WTC11 (cell line): ENCODE measurements around the gene SLC25A20. TPM values are rescaled to one million over a fixed set of nuclear protein-coding genes. Genes with fewer than 3 reads are reported as not detected.

Source experiments
- ATAC-seq: fragments of 200-7000 bp; cut with Tn5 transposase; 2 replicates; pipeline ENCODE4 v1.10.0; 2021; ENCODE audit warnings: mild to moderate bottlenecking, moderate library complexity
- CTCF ChIA-PET: fragments of 300-600 bp; sonication (Branson Sonifier 250); formaldehyde crosslinking; loops from one replicate; lab custom pipeline; 2021; ENCODE audit warnings: antibody characterized with exemption; lab: Charles Lee
- POLR2A ChIA-PET: fragments of 350-600 bp; sonication (Branson Sonifier 250); formaldehyde crosslinking; loops from one replicate; lab custom pipeline; 2021; ENCODE audit warnings: antibody characterized with exemption; lab: Charles Lee
- DNase-seq: peaks from one replicate; pipeline ENCODE4 v3.0.0; 2021; ENCODE audit warnings: low spot score
- H3K27ac Mint-ChIP-seq: 2 replicates; pipeline ENCODE4 v1.8.0; 2021; ENCODE audit warnings: mixed read lengths
- H3K27me3 Mint-ChIP-seq: 2 replicates; pipeline ENCODE4 v1.8.0; 2021; ENCODE audit warnings: low read depth, mild to moderate bottlenecking, moderate library complexity, mixed read lengths
- H3K36me3 Mint-ChIP-seq: 2 replicates; pipeline ENCODE4 v1.8.0; 2021; ENCODE audit warnings: mixed read lengths
- H3K4me1 Mint-ChIP-seq: 2 replicates; pipeline ENCODE4 v1.8.0; 2022; ENCODE audit warnings: mixed read lengths
- H3K4me3 Mint-ChIP-seq: 2 replicates; pipeline ENCODE4 v1.8.0; 2021; ENCODE audit warnings: mild to moderate bottlenecking, moderate library complexity, mixed read lengths
- H3K9me3 Mint-ChIP-seq: 2 replicates; pipeline ENCODE4 v1.8.0; 2021; ENCODE audit warnings: mixed read lengths
- ATF3 ChIP-seq: sonication (generic); formaldehyde crosslinking; conservative IDR thresholded peaks from 2 replicates; pipeline ENCODE4 v1.8.1; 2022; ENCODE audit warnings: mild to moderate bottlenecking, missing genetic modification reagents
- CREB1 ChIP-seq: sonication (generic); formaldehyde crosslinking; IDR thresholded peaks from 2 replicates; pipeline ENCODE4 v1.8.0; 2023; ENCODE audit warnings: mild to moderate bottlenecking, missing genetic modification reagents
- CREM ChIP-seq: sonication (generic); formaldehyde crosslinking; IDR thresholded peaks from 2 replicates; pipeline ENCODE4 v1.8.1; 2022; ENCODE audit warnings: mild to moderate bottlenecking, missing genetic modification reagents, moderate library complexity
- ELF4 ChIP-seq: sonication (generic); formaldehyde crosslinking; IDR thresholded peaks from 2 replicates; pipeline ENCODE4 v1.8.1; 2022; ENCODE audit warnings: low read depth, mild to moderate bottlenecking, moderate library complexity, missing genetic modification reagents
- EMX1 ChIP-seq: fragments of 250-450 bp; sonication (Bioruptor Pico); IDR thresholded peaks from 2 replicates; pipeline ENCODE4 v1.8.0; 2021; ENCODE audit warnings: mild to moderate bottlenecking
- IRF1 ChIP-seq: sonication (generic); formaldehyde crosslinking; IDR thresholded peaks from 2 replicates; pipeline ENCODE4 v1.8.0; 2023; ENCODE audit warnings: missing genetic modification reagents
- MLX ChIP-seq: sonication (generic); formaldehyde crosslinking; IDR thresholded peaks from 2 replicates; pipeline ENCODE4 v1.8.1; 2023; ENCODE audit warnings: mild to moderate bottlenecking, missing genetic modification reagents, moderate library complexity
- MXD4 ChIP-seq: fragments of 250-450 bp; sonication (Bioruptor Pico); IDR thresholded peaks from 2 replicates; pipeline ENCODE4 v1.8.0; 2021; ENCODE audit warnings: mild to moderate bottlenecking, moderate library complexity, borderline replicate concordance
- MYBL2 ChIP-seq: sonication (generic); formaldehyde crosslinking; IDR thresholded peaks from 2 replicates; pipeline ENCODE4 v1.8.1; 2023; ENCODE audit warnings: mild to moderate bottlenecking, moderate library complexity, missing genetic modification reagents
- NFATC4 ChIP-seq: fragments of 250-450 bp; sonication (Bioruptor Pico); IDR thresholded peaks from 2 replicates; pipeline ENCODE4 v1.9.0; 2021; ENCODE audit warnings: mild to moderate bottlenecking
- NFE2L1 ChIP-seq: sonication (generic); formaldehyde crosslinking; IDR thresholded peaks from 2 replicates; pipeline ENCODE4 v1.8.1; 2023; ENCODE audit warnings: missing genetic modification reagents
- OVOL2 ChIP-seq: fragments of 250-450 bp; sonication (Bioruptor Pico); IDR thresholded peaks from 2 replicates; pipeline ENCODE4 v1.9.0; 2021; ENCODE audit warnings: mild to moderate bottlenecking, borderline replicate concordance
- PRRX2 ChIP-seq: fragments of 250-450 bp; sonication (Bioruptor Pico); IDR thresholded peaks from 2 replicates; pipeline ENCODE4 v1.8.0; 2021; ENCODE audit warnings: mild to moderate bottlenecking
- RELA ChIP-seq: sonication (generic); formaldehyde crosslinking; IDR thresholded peaks from 2 replicates; pipeline ENCODE4 v1.8.1; 2022; ENCODE audit warnings: missing genetic modification reagents, mild to moderate bottlenecking, borderline replicate concordance
- RORB ChIP-seq: fragments of 250-450 bp; sonication (Bioruptor Pico); IDR thresholded peaks from 2 replicates; pipeline ENCODE4 v1.9.0; 2021; ENCODE audit warnings: mild to moderate bottlenecking
- SMAD3 ChIP-seq: sonication (generic); formaldehyde crosslinking; IDR thresholded peaks from 2 replicates; pipeline ENCODE4 v1.8.0; 2022; ENCODE audit warnings: missing genetic modification reagents, mild to moderate bottlenecking, borderline replicate concordance
- SMAD4 ChIP-seq: sonication (generic); formaldehyde crosslinking; IDR thresholded peaks from 2 replicates; pipeline ENCODE4 v1.8.0; 2022; ENCODE audit warnings: mild to moderate bottlenecking, missing genetic modification reagents
- SOX15 ChIP-seq: fragments of 250-450 bp; sonication (Bioruptor Pico); IDR thresholded peaks from 2 replicates; pipeline ENCODE4 v1.9.0; 2021; ENCODE audit warnings: mild to moderate bottlenecking
- TEAD4 ChIP-seq: sonication (generic); formaldehyde crosslinking; IDR thresholded peaks from 2 replicates; pipeline ENCODE4 v1.8.0; 2022; ENCODE audit warnings: mild to moderate bottlenecking, missing genetic modification reagents
- total RNA-seq: library from RNA; stranded (reverse); gene quantifications from 3 replicates; pipeline ENCODE4 v1.2.3, GENCODE V29; 2021
- TF ChIP-seq, protein P1 (sequence below): sonication (generic); formaldehyde crosslinking; conservative IDR thresholded peaks from 2 replicates; pipeline ENCODE4 v1.8.1; 2023; ENCODE audit warnings: mild to moderate bottlenecking, low read depth, missing genetic modification reagents, moderate library complexity
- TF ChIP-seq, protein P2 (sequence below): sonication (generic); formaldehyde crosslinking; IDR thresholded peaks from 2 replicates; pipeline ENCODE4 v1.8.1; 2022; ENCODE audit warnings: mild to moderate bottlenecking, missing genetic modification reagents, moderate library complexity, borderline replicate concordance
- TF ChIP-seq, protein P3 (sequence below): sonication (generic); formaldehyde crosslinking; IDR thresholded peaks from 2 replicates; pipeline ENCODE4 v1.8.1; 2023; ENCODE audit warnings: mild to moderate bottlenecking, missing genetic modification reagents
- TF ChIP-seq, protein P4 (sequence below): fragments of 250-450 bp; sonication (Bioruptor Pico); IDR thresholded peaks from 2 replicates; pipeline ENCODE4 v1.9.0; 2021; ENCODE audit warnings: mild to moderate bottlenecking, borderline replicate concordance

Gene SLC25A20
- total RNA-seq, 1 experiment from 2014 or later, result 4.9 TPM

- TF ChIP-seq, protein P1, sequence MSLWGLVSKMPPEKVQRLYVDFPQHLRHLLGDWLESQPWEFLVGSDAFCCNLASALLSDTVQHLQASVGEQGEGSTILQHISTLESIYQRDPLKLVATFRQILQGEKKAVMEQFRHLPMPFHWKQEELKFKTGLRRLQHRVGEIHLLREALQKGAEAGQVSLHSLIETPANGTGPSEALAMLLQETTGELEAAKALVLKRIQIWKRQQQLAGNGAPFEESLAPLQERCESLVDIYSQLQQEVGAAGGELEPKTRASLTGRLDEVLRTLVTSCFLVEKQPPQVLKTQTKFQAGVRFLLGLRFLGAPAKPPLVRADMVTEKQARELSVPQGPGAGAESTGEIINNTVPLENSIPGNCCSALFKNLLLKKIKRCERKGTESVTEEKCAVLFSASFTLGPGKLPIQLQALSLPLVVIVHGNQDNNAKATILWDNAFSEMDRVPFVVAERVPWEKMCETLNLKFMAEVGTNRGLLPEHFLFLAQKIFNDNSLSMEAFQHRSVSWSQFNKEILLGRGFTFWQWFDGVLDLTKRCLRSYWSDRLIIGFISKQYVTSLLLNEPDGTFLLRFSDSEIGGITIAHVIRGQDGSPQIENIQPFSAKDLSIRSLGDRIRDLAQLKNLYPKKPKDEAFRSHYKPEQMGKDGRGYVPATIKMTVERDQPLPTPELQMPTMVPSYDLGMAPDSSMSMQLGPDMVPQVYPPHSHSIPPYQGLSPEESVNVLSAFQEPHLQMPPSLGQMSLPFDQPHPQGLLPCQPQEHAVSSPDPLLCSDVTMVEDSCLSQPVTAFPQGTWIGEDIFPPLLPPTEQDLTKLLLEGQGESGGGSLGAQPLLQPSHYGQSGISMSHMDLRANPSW, result no peak
- no peak for TF ChIP-seq MXD4 (CRISPR knock-in tag)
Measured at GRCh38 chr3:48938156-48938555, 39.5 kb upstream of the SLC25A20 start (continued).

GRCh38 chr3:48935530-48935929 is 36.8 kb upstream of the SLC25A20 start:
- H3K36me3 Mint-ChIP-seq, result peaks cover 53% of the 10 kb centered on the region
- no peaks in the 10 kb centered on the region for H3K4me1 Mint-ChIP-seq
- no peaks in the 10 kb centered on the region for H3K9me3 Mint-ChIP-seq
- no peak overlapping the region for H3K4me3 Mint-ChIP-seq
- DNase-seq, result no peak
- ATAC-seq, result no peak
- H3K27ac Mint-ChIP-seq, result peak overlapping the region; percentile 21; the same call in 1 of the 2 replicates
- CTCF ChIA-PET, result no interaction called here
- TF ChIP-seq PRRX2 (CRISPR knock-in tag), result no peak
- TF ChIP-seq, protein P2, sequence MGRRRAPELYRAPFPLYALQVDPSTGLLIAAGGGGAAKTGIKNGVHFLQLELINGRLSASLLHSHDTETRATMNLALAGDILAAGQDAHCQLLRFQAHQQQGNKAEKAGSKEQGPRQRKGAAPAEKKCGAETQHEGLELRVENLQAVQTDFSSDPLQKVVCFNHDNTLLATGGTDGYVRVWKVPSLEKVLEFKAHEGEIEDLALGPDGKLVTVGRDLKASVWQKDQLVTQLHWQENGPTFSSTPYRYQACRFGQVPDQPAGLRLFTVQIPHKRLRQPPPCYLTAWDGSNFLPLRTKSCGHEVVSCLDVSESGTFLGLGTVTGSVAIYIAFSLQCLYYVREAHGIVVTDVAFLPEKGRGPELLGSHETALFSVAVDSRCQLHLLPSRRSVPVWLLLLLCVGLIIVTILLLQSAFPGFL, result no peak
- no peak for TF ChIP-seq NFATC4
- no peak for TF ChIP-seq TEAD4 (CRISPR knock-in tag)
- no peak for TF ChIP-seq CREB1 (CRISPR knock-in tag)
- no peak for TF ChIP-seq CREM
- TF ChIP-seq MLX (CRISPR knock-in tag), result no peak
- no peak for TF ChIP-seq SMAD4 (CRISPR knock-in tag)
- no peak for TF ChIP-seq ELF4
- no peak for TF ChIP-seq SOX15 (CRISPR knock-in tag)
- no peak for TF ChIP-seq SMAD3 (CRISPR knock-in tag)
- TF ChIP-seq EMX1 (CRISPR knock-in tag), result no peak
- TF ChIP-seq IRF1, result no peak
- TF ChIP-seq NFE2L1 (CRISPR knock-in tag), result no peak
- TF ChIP-seq, all 79 proteins: peak for 0
- POLR2A ChIA-PET, result no interaction called here
- H3K27me3 Mint-ChIP-seq, result no peaks in the 10 kb centered on the region

DNA sequence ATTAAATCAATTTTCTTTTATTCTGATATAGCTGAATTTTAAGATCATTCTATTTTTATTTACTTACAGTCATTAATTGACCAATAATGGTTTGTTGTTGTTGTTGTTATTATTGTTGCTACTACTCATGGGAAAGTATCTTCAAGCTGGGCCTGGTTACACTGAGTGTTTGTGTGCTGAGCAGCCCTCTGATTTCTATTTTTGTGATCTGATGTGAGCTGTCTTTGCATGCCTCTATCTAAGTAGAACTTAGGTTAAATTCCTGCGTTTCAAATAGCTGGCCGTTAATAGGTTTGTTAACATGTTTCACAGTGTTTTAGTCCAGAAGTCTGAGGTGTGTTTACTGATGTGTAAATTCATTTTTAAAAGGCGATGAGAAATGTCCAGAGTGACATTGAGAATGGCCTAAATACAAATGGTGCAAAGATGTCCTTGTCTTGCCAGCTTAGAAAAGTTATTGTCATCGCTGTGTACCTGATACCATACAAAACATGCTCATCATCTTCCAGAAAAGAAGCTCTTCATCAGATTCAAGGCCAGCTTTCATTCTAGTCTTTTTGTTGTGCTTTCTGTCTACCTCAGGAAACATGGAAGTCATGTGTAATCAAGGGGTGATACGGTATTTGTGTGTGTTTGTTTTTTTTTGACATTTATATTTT is 35.8 kb upstream of the SLC25A20 start:
- H3K27ac Mint-ChIP-seq, result 0 out of 2 replicates have a peak overlapping the region, but pooled peaks have one; percentile 48
- H3K36me3 Mint-ChIP-seq, result peaks cover 59% of the 10 kb centered on the region
- H3K4me1 Mint-ChIP-seq, result no peaks in the 10 kb centered on the region
- ATAC-seq (no peak), DNase-seq (no peak)
- H3K27me3 Mint-ChIP-seq, result no peaks in the 10 kb centered on the region
- no peak overlapping the region for H3K4me3 Mint-ChIP-seq
- CTCF ChIA-PET, result no interaction called here
- H3K9me3 Mint-ChIP-seq, result no peaks in the 10 kb centered on the region
- POLR2A ChIA-PET, result no interaction called here
- TF ChIP-seq, protein P3, sequence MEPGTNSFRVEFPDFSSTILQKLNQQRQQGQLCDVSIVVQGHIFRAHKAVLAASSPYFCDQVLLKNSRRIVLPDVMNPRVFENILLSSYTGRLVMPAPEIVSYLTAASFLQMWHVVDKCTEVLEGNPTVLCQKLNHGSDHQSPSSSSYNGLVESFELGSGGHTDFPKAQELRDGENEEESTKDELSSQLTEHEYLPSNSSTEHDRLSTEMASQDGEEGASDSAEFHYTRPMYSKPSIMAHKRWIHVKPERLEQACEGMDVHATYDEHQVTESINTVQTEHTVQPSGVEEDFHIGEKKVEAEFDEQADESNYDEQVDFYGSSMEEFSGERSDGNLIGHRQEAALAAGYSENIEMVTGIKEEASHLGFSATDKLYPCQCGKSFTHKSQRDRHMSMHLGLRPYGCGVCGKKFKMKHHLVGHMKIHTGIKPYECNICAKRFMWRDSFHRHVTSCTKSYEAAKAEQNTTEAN, result no peak
- TF ChIP-seq, protein P4, sequence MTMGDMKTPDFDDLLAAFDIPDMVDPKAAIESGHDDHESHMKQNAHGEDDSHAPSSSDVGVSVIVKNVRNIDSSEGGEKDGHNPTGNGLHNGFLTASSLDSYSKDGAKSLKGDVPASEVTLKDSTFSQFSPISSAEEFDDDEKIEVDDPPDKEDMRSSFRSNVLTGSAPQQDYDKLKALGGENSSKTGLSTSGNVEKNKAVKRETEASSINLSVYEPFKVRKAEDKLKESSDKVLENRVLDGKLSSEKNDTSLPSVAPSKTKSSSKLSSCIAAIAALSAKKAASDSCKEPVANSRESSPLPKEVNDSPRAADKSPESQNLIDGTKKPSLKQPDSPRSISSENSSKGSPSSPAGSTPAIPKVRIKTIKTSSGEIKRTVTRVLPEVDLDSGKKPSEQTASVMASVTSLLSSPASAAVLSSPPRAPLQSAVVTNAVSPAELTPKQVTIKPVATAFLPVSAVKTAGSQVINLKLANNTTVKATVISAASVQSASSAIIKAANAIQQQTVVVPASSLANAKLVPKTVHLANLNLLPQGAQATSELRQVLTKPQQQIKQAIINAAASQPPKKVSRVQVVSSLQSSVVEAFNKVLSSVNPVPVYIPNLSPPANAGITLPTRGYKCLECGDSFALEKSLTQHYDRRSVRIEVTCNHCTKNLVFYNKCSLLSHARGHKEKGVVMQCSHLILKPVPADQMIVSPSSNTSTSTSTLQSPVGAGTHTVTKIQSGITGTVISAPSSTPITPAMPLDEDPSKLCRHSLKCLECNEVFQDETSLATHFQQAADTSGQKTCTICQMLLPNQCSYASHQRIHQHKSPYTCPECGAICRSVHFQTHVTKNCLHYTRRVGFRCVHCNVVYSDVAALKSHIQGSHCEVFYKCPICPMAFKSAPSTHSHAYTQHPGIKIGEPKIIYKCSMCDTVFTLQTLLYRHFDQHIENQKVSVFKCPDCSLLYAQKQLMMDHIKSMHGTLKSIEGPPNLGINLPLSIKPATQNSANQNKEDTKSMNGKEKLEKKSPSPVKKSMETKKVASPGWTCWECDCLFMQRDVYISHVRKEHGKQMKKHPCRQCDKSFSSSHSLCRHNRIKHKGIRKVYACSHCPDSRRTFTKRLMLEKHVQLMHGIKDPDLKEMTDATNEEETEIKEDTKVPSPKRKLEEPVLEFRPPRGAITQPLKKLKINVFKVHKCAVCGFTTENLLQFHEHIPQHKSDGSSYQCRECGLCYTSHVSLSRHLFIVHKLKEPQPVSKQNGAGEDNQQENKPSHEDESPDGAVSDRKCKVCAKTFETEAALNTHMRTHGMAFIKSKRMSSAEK (CRISPR knock-in tag), result no peak
- no peak for TF ChIP-seq MYBL2 (CRISPR knock-in tag)
- TF ChIP-seq RELA (CRISPR knock-in tag), result no peak
- no peak for TF ChIP-seq ELF4
- no peak for TF ChIP-seq SMAD3 (CRISPR knock-in tag)
- TF ChIP-seq ATF3, result no peak
- no peak for TF ChIP-seq RORB (CRISPR knock-in tag)
- TF ChIP-seq OVOL2, result no peak
